Measurements from ENCODE around the gene ARID3C.

The ARID3C gene

DNA sequence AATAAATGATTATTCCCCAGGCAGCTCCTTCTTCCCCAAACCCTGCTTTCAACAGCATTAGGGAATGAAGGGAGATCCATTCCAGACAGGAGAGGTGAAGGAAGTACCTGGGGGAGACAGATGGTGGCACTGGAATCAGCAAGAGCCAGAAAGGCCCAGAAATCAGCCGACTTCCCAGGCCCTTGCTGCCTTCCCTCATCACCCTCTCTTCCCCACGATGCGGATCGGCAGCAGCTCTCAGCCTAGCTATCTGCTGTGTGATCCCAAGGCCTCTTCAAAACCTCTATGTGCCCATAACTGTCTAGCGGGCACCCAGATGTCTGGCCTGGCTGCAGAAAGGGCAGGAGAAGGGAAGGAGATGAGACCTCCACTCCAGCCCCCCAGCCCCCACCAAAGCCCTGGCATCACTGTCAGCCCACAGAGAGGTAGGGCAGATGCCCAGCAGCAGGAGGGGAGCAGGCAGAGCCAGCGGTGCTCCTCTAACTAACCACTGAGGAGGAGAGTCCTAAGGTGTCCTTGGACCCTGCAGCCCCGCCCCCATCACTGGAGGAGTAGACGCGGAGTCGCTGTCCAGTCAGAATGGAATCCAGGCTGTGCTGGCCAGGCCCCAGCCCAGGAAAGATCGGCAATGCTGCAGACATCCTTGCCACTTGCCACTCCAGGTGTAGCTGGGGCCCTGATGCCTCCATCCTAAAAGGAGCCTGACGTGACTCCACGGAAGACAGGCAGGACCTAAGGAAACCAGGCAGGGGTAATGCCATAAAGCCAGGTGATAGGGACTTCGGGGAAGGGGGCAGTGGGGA, 52.1 kb downstream of the ARID3C start:
- DNase-seq (ENCODE audit: low read depth) = no peak

DNA sequence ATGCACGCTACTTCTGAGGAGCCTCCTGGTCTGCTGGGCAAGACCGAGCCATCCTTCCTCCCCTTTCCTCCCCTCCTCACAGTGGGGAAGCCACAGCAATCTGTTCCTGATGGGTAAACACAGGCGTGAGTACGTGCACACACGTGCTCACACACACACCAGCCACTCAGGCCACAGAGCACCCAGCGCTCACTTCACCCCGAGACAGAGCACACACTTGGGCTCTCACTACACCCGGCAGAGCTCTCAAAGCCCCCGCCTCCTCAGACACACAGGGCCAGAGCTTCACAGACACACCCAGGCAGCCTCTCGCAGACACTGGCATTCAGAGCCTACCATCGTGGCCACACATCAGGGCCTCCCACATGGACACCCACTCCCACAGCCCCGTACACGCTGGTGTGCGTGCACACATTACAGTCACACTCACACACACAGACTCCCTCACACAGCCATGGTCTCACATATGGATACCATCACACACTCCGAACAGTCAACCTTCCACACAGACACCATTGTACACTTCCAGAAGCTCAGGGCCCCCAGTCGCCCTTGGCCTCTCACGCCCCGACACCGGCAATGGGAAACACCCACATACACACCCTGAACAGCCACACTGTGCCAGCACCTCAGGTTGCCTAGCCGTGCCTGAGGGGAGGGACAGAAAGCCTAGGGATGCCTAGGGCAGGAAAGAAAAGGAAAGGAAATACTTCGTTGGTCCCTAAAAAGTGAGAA, 52.8 kb downstream of the ARID3C start:
- no peak for DNase-seq (ENCODE audit: low read depth)

DNA sequence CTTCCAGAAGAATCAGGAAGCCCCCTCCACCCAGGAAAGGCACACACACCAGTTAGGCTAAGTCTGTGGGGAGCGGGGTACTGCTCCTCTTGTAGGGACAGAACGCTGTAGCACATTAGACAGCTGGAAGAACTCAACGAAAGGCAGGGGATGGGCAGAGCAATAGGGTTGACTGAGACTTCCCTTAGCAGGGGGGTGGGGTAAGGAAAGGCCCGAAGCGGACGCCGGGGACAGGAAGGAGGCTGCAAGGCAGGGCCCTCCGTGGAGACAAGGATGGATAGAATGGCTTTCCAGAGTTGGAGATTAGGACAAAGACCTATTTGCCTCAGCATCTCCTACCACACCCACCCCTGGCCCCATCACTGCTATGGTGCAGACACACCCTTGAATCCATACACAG, 53.6 kb downstream of the ARID3C start:
- no peak for DNase-seq (ENCODE audit: low read depth)

DNA sequence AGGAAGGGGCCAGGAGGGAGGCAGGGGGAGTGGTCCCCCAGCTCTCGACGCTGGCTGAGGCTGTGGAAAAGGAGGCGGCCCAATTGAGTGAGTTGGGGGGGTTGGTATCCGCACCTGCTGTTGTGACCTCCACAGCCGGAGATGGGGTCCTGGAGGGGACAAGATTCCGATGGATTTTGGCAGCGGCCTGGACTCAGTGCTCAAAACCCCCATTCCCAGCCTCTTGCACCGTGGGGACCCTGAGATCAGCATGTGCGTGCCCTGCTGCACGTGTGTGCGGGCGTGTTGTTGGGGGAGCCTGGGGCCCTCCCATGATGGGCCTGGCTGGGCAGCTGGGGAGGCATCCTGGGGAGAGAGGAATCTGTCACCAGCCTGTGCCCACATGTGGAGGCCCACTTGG, 54.3 kb downstream of the ARID3C start:
- DNase-seq (ENCODE audit: low read depth) = no peak

DNA sequence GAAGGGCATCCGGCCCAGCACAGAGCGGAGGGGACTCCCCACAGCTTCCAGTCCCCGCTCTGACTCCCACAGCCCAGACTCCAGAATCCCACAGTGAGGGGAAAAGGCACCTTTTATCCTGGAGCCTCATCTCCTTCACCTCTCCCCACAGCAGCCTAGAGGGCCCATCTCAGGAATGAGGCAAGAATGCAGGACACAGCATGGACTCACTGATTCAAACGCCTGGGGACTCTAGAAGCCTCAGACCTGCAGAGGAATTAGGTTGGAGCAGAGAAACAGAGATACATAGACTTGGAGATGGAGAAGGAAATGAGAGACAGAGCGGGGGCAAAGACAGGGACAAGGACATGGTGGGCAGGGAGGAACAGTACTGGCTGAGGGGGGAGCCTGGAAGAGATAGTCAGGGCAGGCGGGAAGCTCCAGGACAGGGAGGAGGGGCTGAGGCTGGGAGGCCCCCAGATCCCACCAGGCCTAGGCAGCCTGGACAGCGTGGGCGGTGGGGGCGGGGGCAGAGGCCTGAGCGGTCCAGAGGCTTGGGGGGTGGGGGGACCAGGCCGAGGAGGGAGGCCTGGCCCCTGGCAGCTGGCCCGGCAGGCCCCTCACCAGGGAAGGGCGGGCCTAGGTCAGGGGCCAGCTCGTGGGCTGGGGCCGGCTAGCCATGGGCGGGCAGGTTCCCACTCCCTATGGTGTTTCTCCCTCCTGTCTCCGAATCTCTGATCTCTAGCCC, 55.1 kb downstream of the ARID3C start:
- DNase-seq (ENCODE audit: low read depth) = no peak

DNA sequence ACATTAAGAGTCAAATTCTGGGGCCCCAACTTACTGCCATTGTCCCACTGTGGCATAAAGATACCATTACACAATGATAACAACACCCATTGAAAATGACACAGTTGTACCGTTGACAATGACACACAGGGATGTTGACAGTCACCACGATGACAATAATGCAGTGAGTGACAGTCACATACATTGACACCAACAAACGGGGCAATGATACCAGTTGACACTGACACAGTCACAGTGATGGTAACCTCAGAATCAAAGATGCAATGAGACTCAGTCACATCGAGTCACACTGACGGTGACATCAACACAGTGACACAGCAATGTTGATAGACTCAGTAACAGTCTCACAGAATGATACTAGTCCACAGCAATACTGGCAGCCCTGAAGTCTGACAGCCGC, 56.2 kb downstream of the ARID3C start:
- no peak for DNase-seq (ENCODE audit: low read depth)

DNA sequence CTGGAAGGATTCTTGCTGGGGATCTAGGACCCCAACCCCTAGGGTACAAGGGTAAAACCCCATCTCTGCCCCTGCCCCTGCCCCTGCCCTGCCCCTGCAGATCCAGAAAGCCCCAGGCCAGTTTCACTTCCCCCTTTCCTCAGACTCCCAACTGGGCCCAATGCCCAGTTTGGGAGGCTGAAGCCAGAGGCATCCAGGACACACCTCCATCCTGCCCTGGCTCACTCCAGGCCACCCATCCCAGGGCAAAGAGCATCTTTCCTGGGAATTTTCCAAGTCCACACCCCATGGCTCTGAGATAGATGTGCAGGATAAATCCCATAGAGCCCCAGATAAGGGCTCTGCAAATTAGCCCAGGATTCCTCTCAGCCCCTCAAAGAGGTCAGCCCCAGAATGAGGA, 56.8 kb downstream of the ARID3C start:
- DNase-seq (ENCODE audit: low read depth) = no peak

DNA sequence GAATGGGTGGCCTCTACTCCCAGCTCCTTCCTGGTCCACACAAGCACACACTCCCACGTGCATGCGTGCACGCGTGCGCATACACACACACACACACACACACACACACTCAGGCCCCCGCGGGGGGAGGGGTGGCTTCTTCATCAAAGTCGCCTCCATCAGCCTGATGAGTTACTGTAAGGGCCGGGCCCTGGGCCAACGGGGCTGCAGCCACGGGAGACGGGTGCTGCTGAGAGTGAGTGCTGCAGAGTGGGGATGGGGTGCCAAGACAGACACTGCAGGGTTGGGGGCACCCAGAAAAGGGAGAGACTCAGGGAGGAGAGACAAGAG, 57.4 kb downstream of the ARID3C start:
- no peak for DNase-seq (ENCODE audit: low read depth)
